HepG2 (cell line): ENCODE results near the gene FIBP. TPM values are rescaled to one million over a fixed set of nuclear protein-coding genes. Genes with fewer than 3 reads are reported as not detected.

Experiments used
- ARID5B ChIP-seq: IDR thresholded peaks from 2 replicates; pipeline ENCODE4 v1.4.0; 2020; ENCODE audit warnings: mild to moderate bottlenecking, missing genetic modification reagents
- CENPX ChIP-seq: sonication (generic); formaldehyde crosslinking; IDR thresholded peaks from 2 replicates; pipeline ENCODE4 v1.9.0; 2021; ENCODE audit warnings: mild to moderate bottlenecking, missing genetic modification reagents, moderate library complexity
- FOSL1 ChIP-seq: sonication (generic); formaldehyde crosslinking; IDR thresholded peaks from 2 replicates; pipeline ENCODE4 v1.9.0; 2021; ENCODE audit warnings: missing genetic modification reagents, borderline replicate concordance
- GLI4 ChIP-seq: sonication (generic); formaldehyde crosslinking; IDR thresholded peaks from 2 replicates; pipeline ENCODE4 v1.5.1; 2020; ENCODE audit warnings: missing genetic modification reagents, mild to moderate bottlenecking, moderate library complexity, borderline replicate concordance
- HDAC2 ChIP-seq: sonication (generic); formaldehyde crosslinking; IDR thresholded peaks from 2 replicates; pipeline ENCODE4 v1.4.0; 2020; ENCODE audit warnings: missing genetic modification reagents
- HOXA7 ChIP-seq: sonication (generic); formaldehyde crosslinking; IDR thresholded peaks from 2 replicates; pipeline ENCODE4 v1.8.1; 2022; ENCODE audit warnings: mild to moderate bottlenecking, missing genetic modification reagents, moderate library complexity
- IKZF5 ChIP-seq: IDR thresholded peaks from 2 replicates; pipeline ENCODE4 v1.6.1; 2018; ENCODE audit warnings: missing genetic modification reagents, mild to moderate bottlenecking, missing compliant biosample characterization
- NKX3-1 ChIP-seq: sonication (generic); formaldehyde crosslinking; IDR thresholded peaks from 2 replicates; pipeline ENCODE4 v1.5.0; 2020; ENCODE audit warnings: missing genetic modification reagents
- PREB ChIP-seq: sonication (generic); formaldehyde crosslinking; IDR thresholded peaks from 2 replicates; pipeline ENCODE4 v1.4.0; 2020; ENCODE audit warnings: missing genetic modification reagents
- ZBED4 ChIP-seq: sonication (generic); formaldehyde crosslinking; IDR thresholded peaks from 2 replicates; pipeline ENCODE4 v1.4.0; 2020; ENCODE audit warnings: missing genetic modification reagents, borderline replicate concordance
- ZNF362 ChIP-seq: sonication (generic); formaldehyde crosslinking; IDR thresholded peaks from 2 replicates; pipeline ENCODE4 v1.4.0; 2020; ENCODE audit warnings: missing genetic modification reagents, mild to moderate bottlenecking, borderline replicate concordance
- ZNF781 ChIP-seq: sonication (generic); formaldehyde crosslinking; IDR thresholded peaks from 2 replicates; pipeline ENCODE4 v1.5.1; 2020; ENCODE audit warnings: borderline replicate concordance, mild to moderate bottlenecking, missing genetic modification reagents; ENCODE audit errors: not compliant biosample characterization
- polyA plus RNA-seq, 8 experiments: library from polyadenylated mRNA; depleted of rRNA in 3 of 8; stranded (reverse) in 7 of 8; unstranded in 1 of 8; fragments of >200 nt; fragmentation: Illumina TruSeq in 4 of 8; extraction: Trizol in 4 of 8; gene quantifications; 2 replicates each; pipeline versions ENCODE4 v1.2.1 to v1.2.3, GENCODE V29; 2011 to 2016; ENCODE audit warnings: low read depth in 4 of 8, missing spikeins in 1 of 8, mixed read lengths in 1 of 8; ENCODE audit not compliant: insufficient read depth in 1 of 8
- total RNA-seq, 5 experiments: library from RNA; depleted of rRNA; stranded (reverse); fragments of >200 nt; fragmentation: Illumina TruSeq; extraction: Trizol; gene quantifications; 2 replicates each; pipeline ENCODE4 v1.2.3, GENCODE V29; 2016; ENCODE audit warnings: low read depth in 1 of 5

Gene FIBP
- total and polyA plus RNA-seq, 2 of the 13 experiments (the other 11 are each of a cell fraction or from before 2014, with no cell fraction given): 42.9 to 62.1 TPM

GRCh38 chr11:65900125-65900898 is 12.0 kb upstream of the FIBP start, which contains the start of gene FOSL1 (continued):
- TF ChIP-seq ZBED4 (CRISPR knock-in tag): peak; percentile 48; the same call in 1 of the 2 replicates
- TF ChIP-seq IKZF5 (CRISPR knock-in tag): peak; percentile 62; the same call in 1 of the 2 replicates
- 0 out of 2 replicates have a peak, but pooled peaks have one; percentile 46 for TF ChIP-seq HDAC2 (CRISPR knock-in tag)
- peak; percentile 54; the same call in 1 of the 2 replicates for TF ChIP-seq ARID5B (CRISPR knock-in tag)
- TF ChIP-seq ZNF362 (CRISPR knock-in tag): no peak
- TF ChIP-seq NKX3-1 (CRISPR knock-in tag): no peak
- no peak for TF ChIP-seq ZNF781 (CRISPR knock-in tag)
- no peak for TF ChIP-seq GLI4 (CRISPR knock-in tag)
- no peak for TF ChIP-seq FOSL1 (CRISPR knock-in tag)
- no peak for TF ChIP-seq CENPX (CRISPR knock-in tag)
- no peak for TF ChIP-seq HOXA7 (CRISPR knock-in tag)
- no peak for TF ChIP-seq PREB
